Breast epithelium (tissue), 4 donors: Measurements from ENCODE around the gene KLKB1. TPM values are rescaled to one million over a fixed set of nuclear protein-coding genes. Genes with fewer than 3 reads are reported as not detected.
"Not testable (repeated sequence)": the region's sequence is repeated elsewhere in the genome, so short reads cannot be mapped to it uniquely, and the experiment has no call there.

Experiments used
- DNase-seq, 2 donors: peaks; one replicate each; pipeline ENCODE4 v3.0.0-alpha.2; 2019; ENCODE audit warnings: low spot score in 2 of 2
- H3K27ac ChIP-seq, 2 donors: fragments of 200-600 bp; sonication (generic) in 1 of 2; one replicate each; pipeline ENCODE4 v1.5.1; 2016 to 2019; ENCODE audit warnings: mild to moderate bottlenecking in 1 of 2
- H3K27me3 ChIP-seq, 2 donors: fragments of 200-600 bp; sonication (generic) in 1 of 2; one replicate each; pipeline versions ENCODE4 v1.5.1 to v1.6.0; 2017 to 2019; ENCODE audit warnings: control low read depth in 1 of 2, mild to moderate bottlenecking in 1 of 2
- H3K36me3 ChIP-seq: fragments of 200-600 bp; one replicate; pipeline ENCODE4 v1.5.1; 2019
- H3K4me1 ChIP-seq, 2 donors: fragments of 200-600 bp; sonication (generic); one replicate each; pipeline ENCODE4 v1.5.1; 2016 to 2019; ENCODE audit warnings: control low read depth in 1 of 2
- H3K4me3 ChIP-seq, 3 donors: fragments of 200-600 bp; sonication (generic); 1 replicate in 2 of 3; 2 replicates in 1 of 3; pipeline ENCODE4 v1.5.1; 2016 to 2019; ENCODE audit warnings: mild to moderate bottlenecking in 3 of 3, moderate library complexity in 2 of 3
- H3K9me3 ChIP-seq, 2 donors: fragments of 200-600 bp; sonication (generic) in 1 of 2; one replicate each; pipeline ENCODE4 v1.5.1; 2016 to 2019; ENCODE audit warnings: control low read depth in 1 of 2
- POLR2A ChIP-seq: fragments of 450-650 bp; IDR thresholded peaks from one replicate; pipeline ENCODE4 v1.6.1; 2016; ENCODE audit warnings: antibody characterized with exemption, mild to moderate bottlenecking, moderate library complexity
- POLR2AphosphoS5 ChIP-seq, 3 donors: sonication (generic); formaldehyde crosslinking; IDR thresholded peaks; one replicate each; pipeline ENCODE4 v1.6.1; 2017; ENCODE audit warnings: antibody characterized with exemption in 3 of 3
- intact Hi-C: fragments of 100-400 bp; cut with DNase I; formaldehyde crosslinking; loops from one replicate; pipeline ENCODE4 v1.15.1; 2023; ENCODE audit warnings: low total_unique reads
- total RNA-seq, 3 donors: library from RNA; depleted of rRNA; stranded (reverse); fragments of >200 nt; gene quantifications; one replicate each; pipeline ENCODE4 v1.1.0, GENCODE V29; 2016
- TF ChIP-seq, protein P1 (sequence below), 3 donors: fragments of 450-650 bp; IDR thresholded peaks; one replicate each; pipeline ENCODE4 v1.5.1; 2016 to 2017; ENCODE audit warnings: antibody characterized with exemption in 3 of 3, mild to moderate bottlenecking in 3 of 3, moderate library complexity in 3 of 3

The KLKB1 gene
- total RNA-seq, 3 donors from 2014 or later: 0.33 to 1.2 (median 0.96) TPM

GRCh38 chr4:186236126-186236525, 8.8 kb downstream of the KLKB1 start:
- Histone ChIP-seq H3K27ac (no peak overlapping the region), H3K4me3 (no peak overlapping the region), H3K4me1 (no peaks in the 10 kb centered on the region), H3K9me3 (no peaks in the 10 kb centered on the region), H3K36me3 (no peaks in the 10 kb centered on the region), H3K27me3 (no peaks in the 10 kb centered on the region)
- intact Hi-C loops: no loop called here
- DNase-seq: no peak
- TF ChIP-seq POLR2A: no peak
- no peak for TF ChIP-seq POLR2AphosphoS5 (IDR thresholded peaks at IDR 0.05)
- TF ChIP-seq, protein P1, sequence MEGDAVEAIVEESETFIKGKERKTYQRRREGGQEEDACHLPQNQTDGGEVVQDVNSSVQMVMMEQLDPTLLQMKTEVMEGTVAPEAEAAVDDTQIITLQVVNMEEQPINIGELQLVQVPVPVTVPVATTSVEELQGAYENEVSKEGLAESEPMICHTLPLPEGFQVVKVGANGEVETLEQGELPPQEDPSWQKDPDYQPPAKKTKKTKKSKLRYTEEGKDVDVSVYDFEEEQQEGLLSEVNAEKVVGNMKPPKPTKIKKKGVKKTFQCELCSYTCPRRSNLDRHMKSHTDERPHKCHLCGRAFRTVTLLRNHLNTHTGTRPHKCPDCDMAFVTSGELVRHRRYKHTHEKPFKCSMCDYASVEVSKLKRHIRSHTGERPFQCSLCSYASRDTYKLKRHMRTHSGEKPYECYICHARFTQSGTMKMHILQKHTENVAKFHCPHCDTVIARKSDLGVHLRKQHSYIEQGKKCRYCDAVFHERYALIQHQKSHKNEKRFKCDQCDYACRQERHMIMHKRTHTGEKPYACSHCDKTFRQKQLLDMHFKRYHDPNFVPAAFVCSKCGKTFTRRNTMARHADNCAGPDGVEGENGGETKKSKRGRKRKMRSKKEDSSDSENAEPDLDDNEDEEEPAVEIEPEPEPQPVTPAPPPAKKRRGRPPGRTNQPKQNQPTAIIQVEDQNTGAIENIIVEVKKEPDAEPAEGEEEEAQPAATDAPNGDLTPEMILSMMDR (IDR thresholded peaks at IDR 0.05): no peak

DNA sequence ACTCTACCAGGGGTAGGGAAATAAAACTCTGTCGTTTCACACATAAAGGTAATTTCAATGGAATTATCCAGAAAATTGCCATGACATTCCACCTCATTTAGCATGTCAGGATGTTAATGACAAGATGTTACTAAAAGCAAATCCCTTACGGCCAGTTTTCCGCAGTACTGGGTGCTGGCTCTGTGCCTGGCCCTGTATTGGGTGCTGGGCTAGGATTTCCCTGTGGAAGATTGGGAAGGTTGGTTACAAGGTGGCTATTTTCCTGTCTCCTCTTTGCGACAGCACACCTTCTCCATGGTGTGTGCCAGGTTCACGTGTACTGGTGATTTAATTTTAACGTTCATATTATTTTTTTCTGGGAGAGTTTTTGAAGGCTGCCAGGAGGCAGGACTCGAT, 13.1 kb downstream of the KLKB1 start:
- no peaks in the 10 kb centered on the region for H3K36me3 ChIP-seq
- DNase-seq: no peak
- no peaks in the 10 kb centered on the region for H3K27me3 ChIP-seq
- intact Hi-C loops: no loop called here
- H3K4me1 ChIP-seq: no peaks in the 10 kb centered on the region
- no peaks in the 10 kb centered on the region for H3K9me3 ChIP-seq
- TF ChIP-seq POLR2A (no peak), POLR2AphosphoS5 (IDR thresholded peaks at IDR 0.05) (no peak)
- TF ChIP-seq, protein P1 (IDR thresholded peaks at IDR 0.05): no peak
- no peak overlapping the region for H3K4me3 ChIP-seq
- no peak overlapping the region for H3K27ac ChIP-seq

DNA sequence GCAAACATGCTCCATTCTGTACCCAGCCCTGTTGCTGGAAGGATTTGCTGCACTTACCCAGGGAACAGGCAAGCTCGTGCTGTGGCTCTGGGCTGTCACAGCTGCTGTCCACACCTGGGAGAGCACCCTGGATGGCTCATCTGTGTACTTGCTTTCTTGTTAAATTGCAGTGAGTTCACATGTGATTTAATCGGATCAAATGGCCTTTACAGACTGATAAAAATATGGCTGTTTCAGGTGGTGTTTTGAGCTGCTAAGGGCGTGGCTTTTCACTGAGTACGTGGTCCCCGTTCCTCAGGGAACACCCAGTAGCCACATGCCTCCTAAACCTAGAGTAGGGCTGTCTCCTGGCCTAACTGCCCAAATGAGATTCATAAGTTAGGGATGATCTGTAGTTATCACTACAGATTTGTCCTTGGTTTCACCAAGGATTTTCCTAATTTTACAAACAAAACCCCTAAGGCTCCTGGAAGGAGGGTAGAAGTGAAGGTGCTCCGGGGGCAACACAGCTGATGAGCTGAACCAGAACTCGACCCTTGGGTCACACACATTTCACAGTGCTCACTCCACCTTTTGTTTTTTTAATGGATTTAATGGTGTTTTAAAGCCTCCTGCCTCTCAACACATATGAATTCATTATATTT, 13.7 kb downstream of the KLKB1 start:
- Histone ChIP-seq H3K27ac (no peak overlapping the region), H3K36me3 (no peaks in the 10 kb centered on the region), H3K4me1 (no peaks in the 10 kb centered on the region), H3K27me3 (no peaks in the 10 kb centered on the region), H3K4me3 (no peak overlapping the region), H3K9me3 (no peaks in the 10 kb centered on the region)
- TF ChIP-seq, protein P1 (IDR thresholded peaks at IDR 0.05): no peak
- TF ChIP-seq POLR2A (no peak), POLR2AphosphoS5 (IDR thresholded peaks at IDR 0.05) (no peak)
- no peak for DNase-seq
- intact Hi-C loops: no loop called here

GRCh38 chr4:186241616-186242015, 14.3 kb downstream of the KLKB1 start:
- intact Hi-C loops: no loop called here
- no peaks in the 10 kb centered on the region for H3K36me3 ChIP-seq
- no peaks in the 10 kb centered on the region for H3K9me3 ChIP-seq
- no peaks in the 10 kb centered on the region for H3K4me1 ChIP-seq
- H3K4me3 ChIP-seq: no peak overlapping the region
- DNase-seq: no peak
- H3K27me3 ChIP-seq: no peaks in the 10 kb centered on the region
- TF ChIP-seq, protein P1 (IDR thresholded peaks at IDR 0.05): no peak
- TF ChIP-seq POLR2A: no peak
- no peak overlapping the region for H3K27ac ChIP-seq

DNA sequence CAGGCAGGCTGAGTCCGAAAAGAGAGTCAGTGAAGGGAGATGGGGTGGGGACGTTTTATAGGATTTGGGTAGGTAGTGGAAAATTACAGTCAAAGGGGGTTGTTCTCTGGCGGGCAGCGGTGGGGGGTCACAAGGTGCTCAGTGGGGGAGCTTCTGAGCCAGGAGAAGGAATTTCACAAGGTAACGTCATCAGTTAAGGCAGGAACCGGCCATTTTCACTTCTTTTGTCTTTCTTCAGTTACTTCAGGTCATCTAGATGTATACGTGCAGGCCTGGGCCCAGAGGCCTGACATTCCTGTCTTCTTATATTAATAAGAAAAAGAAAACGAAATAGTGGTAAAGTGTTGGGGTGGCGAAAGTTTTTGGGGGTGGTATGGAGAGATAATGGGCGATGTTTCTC, 14.7 kb downstream of the KLKB1 start:
- H3K4me3 ChIP-seq, H3K27ac ChIP-seq, DNase-seq, H3K9me3 ChIP-seq, H3K36me3 ChIP-seq, H3K4me1 ChIP-seq, H3K27me3 ChIP-seq, intact Hi-C loops: not testable (repeated sequence)

- intact Hi-C loops: no loop called here
- H3K27ac ChIP-seq: no peak overlapping the region
- H3K9me3 ChIP-seq: no peaks in the 10 kb centered on the region
- no peaks in the 10 kb centered on the region for H3K27me3 ChIP-seq
- H3K4me1 ChIP-seq: no peaks in the 10 kb centered on the region
- no peak for DNase-seq
- TF ChIP-seq POLR2A (no peak), POLR2AphosphoS5 (IDR thresholded peaks at IDR 0.05) (no peak)
- TF ChIP-seq, protein P1 (IDR thresholded peaks at IDR 0.05): no peak
- no peak overlapping the region for H3K4me3 ChIP-seq
- H3K36me3 ChIP-seq: no peaks in the 10 kb centered on the region
Observed at GRCh38 chr4:186243331-186243730, 16.0 kb downstream of the KLKB1 start.
